Activated CD8-positive, alpha-beta T cell treated with anti-CD3 and anti-CD28 coated beads, Interleukin-2, amount 10 ng/mL, durations not matched to agents 7 days and 5 days (primary cell): ENCODE measurements around the gene ASXL1. TPM values are rescaled to one million over a fixed set of nuclear protein-coding genes. Genes with fewer than 3 reads are reported as not detected.
"Not testable (repeated sequence)": the region's sequence is repeated elsewhere in the genome, so short reads cannot be mapped to it uniquely, and the experiment has no call there.

Source experiments
- ATAC-seq: fragments of 150-1000 bp; cut with Tn5 transposase; one replicate; pipeline ENCODE4 v1.10.0; 2021; ENCODE audit warnings: moderate library complexity
- CTCF ChIA-PET: fragments of 350-600 bp; sonication (Branson Sonifier 250); formaldehyde crosslinking; loops from one replicate; lab custom pipeline; 2021; ENCODE audit warnings: antibody characterized with exemption; lab: Charles Lee
- POLR2A ChIA-PET: fragments of 350-600 bp; sonication (Branson Sonifier 250); formaldehyde crosslinking; loops from one replicate; lab custom pipeline; 2021; ENCODE audit warnings: antibody characterized with exemption; lab: Charles Lee
- DNase-seq: peaks from one replicate; pipeline ENCODE4 v3.0.0-alpha.2; 2020
- H3K27ac Mint-ChIP-seq: one replicate; pipeline ENCODE4 v1.8.0; 2021; ENCODE audit warnings: mild to moderate bottlenecking, mixed read lengths
- H3K27me3 Mint-ChIP-seq: one replicate; pipeline ENCODE4 v1.8.0; 2021; ENCODE audit warnings: low read depth, mixed read lengths
- H3K36me3 Mint-ChIP-seq: one replicate; pipeline ENCODE4 v1.8.0; 2021; ENCODE audit warnings: low read depth, mixed read lengths
- H3K4me1 Mint-ChIP-seq: one replicate; pipeline ENCODE4 v1.8.0; 2021; ENCODE audit warnings: low read depth, mixed read lengths
- H3K4me3 Mint-ChIP-seq: one replicate; pipeline ENCODE4 v1.8.0; 2021; ENCODE audit warnings: mild to moderate bottlenecking, mixed read lengths
- H3K9me3 Mint-ChIP-seq: one replicate; pipeline ENCODE4 v1.8.0; 2022; ENCODE audit warnings: mixed read lengths; ENCODE audit not compliant: insufficient read depth
- total RNA-seq, 2 experiments: library from RNA; stranded (reverse); gene quantifications; one replicate each; pipeline ENCODE4 v1.2.3, GENCODE V29; 2021

ASXL1 gene
- total RNA-seq, 2 experiments from 2014 or later, result 91.7 to 97.4 TPM

- ChIA-PET CTCF (no interaction called here), POLR2A (no interaction called here)
- H3K4me3 Mint-ChIP-seq, result no peak overlapping the region
- no peaks in the 10 kb centered on the region for H3K9me3 Mint-ChIP-seq
- no peaks in the 10 kb centered on the region for H3K4me1 Mint-ChIP-seq
- peak overlapping the region; percentile 25 for H3K27ac Mint-ChIP-seq
- no peaks in the 10 kb centered on the region for H3K36me3 Mint-ChIP-seq
- no peak for ATAC-seq
- H3K27me3 Mint-ChIP-seq, result no peaks in the 10 kb centered on the region
- no peak for DNase-seq
These were observed 100.1 kb downstream of the ASXL1 start for GRCh38 chr20:32458061-32458836.

- no peak overlapping the region for H3K27ac Mint-ChIP-seq
- ChIA-PET POLR2A (no interaction called here), CTCF (no interaction called here)
These were observed 100.7 kb downstream of the ASXL1 start for GRCh38 chr20:32458837-32459220.

GRCh38 chr20:32460231-32460630, 102.1 kb downstream of the ASXL1 start:
- Mint-ChIP-seq H3K27me3 (no peaks in the 10 kb centered on the region), H3K27ac (no peak overlapping the region), H3K36me3 (no peaks in the 10 kb centered on the region), H3K9me3 (no peaks in the 10 kb centered on the region), H3K4me3 (no peak overlapping the region), H3K4me1 (no peaks in the 10 kb centered on the region)
- ATAC-seq (no peak), DNase-seq (no peak)
- POLR2A ChIA-PET, result no interaction called here
- CTCF ChIA-PET, result no interaction called here

More at GRCh38 chr20:32458837-32459220, 100.7 kb downstream of the ASXL1 start:
- DNase-seq, result no peak
- ATAC-seq, result no peak
- Mint-ChIP-seq H3K4me3 (no peak overlapping the region), H3K36me3 (no peaks in the 10 kb centered on the region), H3K4me1 (no peaks in the 10 kb centered on the region), H3K9me3 (no peaks in the 10 kb centered on the region), H3K27me3 (no peaks in the 10 kb centered on the region)

GRCh38 chr20:32460683-32461320, 102.7 kb downstream of the ASXL1 start:
- POLR2A ChIA-PET, result no interaction called here
- H3K27ac Mint-ChIP-seq, result no peak overlapping the region
- no peak for ATAC-seq
- H3K4me1 Mint-ChIP-seq, result no peaks in the 10 kb centered on the region
- no peaks in the 10 kb centered on the region for H3K9me3 Mint-ChIP-seq
- CTCF ChIA-PET, result no interaction called here
- no peak overlapping the region for H3K4me3 Mint-ChIP-seq
- DNase-seq, result no peak
- H3K27me3 Mint-ChIP-seq, result no peaks in the 10 kb centered on the region
- H3K36me3 Mint-ChIP-seq, result no peaks in the 10 kb centered on the region

GRCh38 chr20:32461836-32462600, 103.9 kb downstream of the ASXL1 start:
- POLR2A ChIA-PET, result no interaction called here
- DNase-seq (no peak), ATAC-seq (no peak)
- Mint-ChIP-seq H3K27me3 (no peaks in the 10 kb centered on the region), H3K9me3 (no peaks in the 10 kb centered on the region), H3K4me3 (no peak overlapping the region), H3K36me3 (no peaks in the 10 kb centered on the region), H3K27ac (no peak overlapping the region), H3K4me1 (no peaks in the 10 kb centered on the region)
- CTCF ChIA-PET, result no interaction called here

GRCh38 chr20:32462900-32463641, 104.9 kb downstream of the ASXL1 start:
- H3K27ac Mint-ChIP-seq, result no peak overlapping the region
- no peak for ATAC-seq
- DNase-seq, result no peak
- H3K4me1 Mint-ChIP-seq, result no peaks in the 10 kb centered on the region
- CTCF ChIA-PET, result no interaction called here
- H3K27me3 Mint-ChIP-seq, result no peaks in the 10 kb centered on the region
- H3K9me3 Mint-ChIP-seq, result no peaks in the 10 kb centered on the region
- POLR2A ChIA-PET, result no interaction called here
- no peak overlapping the region for H3K4me3 Mint-ChIP-seq
- no peaks in the 10 kb centered on the region for H3K36me3 Mint-ChIP-seq

- CTCF ChIA-PET, result no interaction called here
- DNase-seq, result no peak
- Mint-ChIP-seq H3K9me3 (no peaks in the 10 kb centered on the region), H3K36me3 (no peaks in the 10 kb centered on the region), H3K4me1 (no peaks in the 10 kb centered on the region), H3K4me3 (no peak overlapping the region), H3K27ac (no peak overlapping the region), H3K27me3 (no peaks in the 10 kb centered on the region)
- POLR2A ChIA-PET, result no interaction called here
- no peak for ATAC-seq
These were observed 105.7 kb downstream of the ASXL1 start for GRCh38 chr20:32463642-32464400.

- H3K36me3 Mint-ChIP-seq, result no peaks in the 10 kb centered on the region
- H3K4me1 Mint-ChIP-seq, result no peaks in the 10 kb centered on the region
- no peaks in the 10 kb centered on the region for H3K9me3 Mint-ChIP-seq
- DNase-seq (no peak), ATAC-seq (no peak)
- ChIA-PET CTCF (no interaction called here), POLR2A (no interaction called here)
- no peak overlapping the region for H3K4me3 Mint-ChIP-seq
- H3K27ac Mint-ChIP-seq, result no peak overlapping the region
- H3K27me3 Mint-ChIP-seq, result no peaks in the 10 kb centered on the region
These were observed 106.4 kb downstream of the ASXL1 start for GRCh38 chr20:32464401-32465091.

GRCh38 chr20:32465092-32465900, 107.2 kb downstream of the ASXL1 start:
- H3K27ac Mint-ChIP-seq, result no peak overlapping the region
- H3K9me3 Mint-ChIP-seq, result no peaks in the 10 kb centered on the region
- no peaks in the 10 kb centered on the region for H3K36me3 Mint-ChIP-seq
- H3K4me3 Mint-ChIP-seq, result no peak overlapping the region
- no peaks in the 10 kb centered on the region for H3K27me3 Mint-ChIP-seq
- no peaks in the 10 kb centered on the region for H3K4me1 Mint-ChIP-seq
- ATAC-seq (no peak), DNase-seq (no peak)
- POLR2A ChIA-PET, result no interaction called here
- CTCF ChIA-PET, result no interaction called here

- not testable (repeated sequence) for DNase-seq, ATAC-seq
These were observed 108.0 kb downstream of the ASXL1 start for GRCh38 chr20:32465901-32466675.

More at GRCh38 chr20:32465901-32466675, 108.0 kb downstream of the ASXL1 start:
- POLR2A ChIA-PET, H3K4me3 Mint-ChIP-seq, H3K27me3 Mint-ChIP-seq, H3K4me1 Mint-ChIP-seq, H3K27ac Mint-ChIP-seq, H3K9me3 Mint-ChIP-seq, H3K36me3 Mint-ChIP-seq: not testable (repeated sequence)
- CTCF ChIA-PET, result interaction anchor here (0.7 kb wide), 1 partner anchor 28 kb away, joined by 3 read pairs; no protein-coding TSS in a partner anchor
